ENCODE results near the gene IL18BP. TPM values are rescaled to one million over a fixed set of nuclear protein-coding genes. Genes with fewer than 3 reads are reported as not detected.

IL18BP gene
- total RNA-seq, 1 experiment from 2014 or later: 12.4 TPM

- CTCF ChIA-PET: interaction anchor here (1.4 kb wide), 1 partner anchor 72 kb away, joined by 3 read pairs; the partner anchor contains the start of genes RNF121 and XNDC1N
- Mint-ChIP-seq H3K9me3 (ENCODE audit: low read depth, unreplicated experiment) (no peaks in the 10 kb centered on the region), H3K27ac (ENCODE audit: unreplicated experiment) (no peak overlapping the region), H3K4me1 (ENCODE audit: low read depth, unreplicated experiment) (no peaks in the 10 kb centered on the region), H3K4me3 (ENCODE audit: low read depth, unreplicated experiment) (no peak overlapping the region), H3K27me3 (ENCODE audit: unreplicated experiment) (no peaks in the 10 kb centered on the region), H3K36me3 (ENCODE audit: insufficient read depth, unreplicated experiment) (peaks cover 47% of the 10 kb centered on the region)
- DNase-seq: no peak
- intact Hi-C loops (cut with micrococcal nuclease; ENCODE audit: unreplicated experiment): no loop called here
- no TSS peak for BruUV-seq (replicated peaks)
- no peak for TF ChIP-seq CTCF (IDR thresholded peaks at IDR 0.05; ENCODE audit: unreplicated experiment)
Observed at GRCh38 chr11:72001285-72001684, 2.6 kb downstream of the IL18BP start.

GRCh38 chr11:72001834-72002591, 3.3 kb downstream of the IL18BP start:
- H3K4me3 Mint-ChIP-seq (ENCODE audit: low read depth, unreplicated experiment): no peak overlapping the region
- H3K27ac Mint-ChIP-seq (ENCODE audit: unreplicated experiment): peak overlapping the region; percentile 22
- DNase-seq: no peak
- BruUV-seq (replicated peaks): no TSS peak
- intact Hi-C loops (cut with micrococcal nuclease; ENCODE audit: unreplicated experiment): no loop called here
- peaks cover 55% of the 10 kb centered on the region for H3K36me3 Mint-ChIP-seq (ENCODE audit: insufficient read depth, unreplicated experiment)
- H3K9me3 Mint-ChIP-seq (ENCODE audit: low read depth, unreplicated experiment): no peaks in the 10 kb centered on the region
- CTCF ChIA-PET: interaction anchor here (1.4 kb wide), 1 partner anchor 73 kb away, joined by 3 read pairs; the partner anchor contains the start of genes RNF121 and XNDC1N
- no peaks in the 10 kb centered on the region for H3K27me3 Mint-ChIP-seq (ENCODE audit: unreplicated experiment)
- TF ChIP-seq CTCF (IDR thresholded peaks at IDR 0.05; ENCODE audit: unreplicated experiment): no peak
- H3K4me1 Mint-ChIP-seq (ENCODE audit: low read depth, unreplicated experiment): no peaks in the 10 kb centered on the region

GRCh38 chr11:72002841-72003775, 4.4 kb downstream of the IL18BP start:
- BruUV-seq (replicated peaks): no TSS peak
- peaks cover 64% of the 10 kb centered on the region for H3K36me3 Mint-ChIP-seq (ENCODE audit: insufficient read depth, unreplicated experiment)
- CTCF ChIA-PET: interaction anchor here (0.6 kb wide), 1 partner anchor 174 kb away, joined by 7 read pairs; no protein-coding TSS in a partner anchor
- H3K27ac Mint-ChIP-seq (ENCODE audit: unreplicated experiment): peak overlapping the region; percentile 22
- intact Hi-C loops (cut with micrococcal nuclease; ENCODE audit: unreplicated experiment): no loop called here
- H3K4me3 Mint-ChIP-seq (ENCODE audit: low read depth, unreplicated experiment): no peak overlapping the region
- no peaks in the 10 kb centered on the region for H3K9me3 Mint-ChIP-seq (ENCODE audit: low read depth, unreplicated experiment)
- no peaks in the 10 kb centered on the region for H3K4me1 Mint-ChIP-seq (ENCODE audit: low read depth, unreplicated experiment)
- TF ChIP-seq CTCF (IDR thresholded peaks at IDR 0.05; ENCODE audit: unreplicated experiment): no peak
- H3K27me3 Mint-ChIP-seq (ENCODE audit: unreplicated experiment): no peaks in the 10 kb centered on the region
- DNase-seq: no peak

GRCh38 chr11:72003776-72004171, 5.1 kb downstream of the IL18BP start:
- Mint-ChIP-seq H3K27me3 (ENCODE audit: unreplicated experiment) (no peaks in the 10 kb centered on the region), H3K4me3 (ENCODE audit: low read depth, unreplicated experiment) (no peak overlapping the region), H3K4me1 (ENCODE audit: low read depth, unreplicated experiment) (no peaks in the 10 kb centered on the region), H3K36me3 (ENCODE audit: insufficient read depth, unreplicated experiment) (peaks cover 69% of the 10 kb centered on the region), H3K9me3 (ENCODE audit: low read depth, unreplicated experiment) (no peaks in the 10 kb centered on the region), H3K27ac (ENCODE audit: unreplicated experiment) (no peak overlapping the region)
- CTCF ChIA-PET: interaction anchor here (0.6 kb wide), 1 partner anchor 175 kb away, joined by 7 read pairs; no protein-coding TSS in a partner anchor
- TF ChIP-seq CTCF (IDR thresholded peaks at IDR 0.05; ENCODE audit: unreplicated experiment): no peak
- intact Hi-C loops (cut with micrococcal nuclease; ENCODE audit: unreplicated experiment): no loop called here
- BruUV-seq (replicated peaks): TSS peak; percentile 67
- no peak for DNase-seq

All from Calu3 (cell line).